SU-DHL-6 (cell line): ENCODE measurements around the gene NCKIPSD.
"Not testable (repeated sequence)": the region's sequence is repeated elsewhere in the genome, so short reads cannot be mapped to it uniquely, and the experiment has no call there.

Source experiments
- H2AFZ ChIP-seq: fragments of 200-600 bp; sonication (generic); 2 replicates; pipeline ENCODE4 v1.6.1; 2014; ENCODE audit warnings: low read depth, mild to moderate bottlenecking, moderate library complexity, mixed read lengths, antibody characterized with exemption, low read length; ENCODE audit not compliant: severe bottlenecking
- H3F3A ChIP-seq: fragments of 200-600 bp; shearing (Covaris generic); 2 replicates; pipeline ENCODE4 v1.6.0; 2016; ENCODE audit warnings: antibody characterized with exemption, mild to moderate bottlenecking; ENCODE audit not compliant: insufficient read depth
- H3K27ac ChIP-seq: fragments of 200-600 bp; sonication (generic); 2 replicates; pipeline ENCODE4 v1.5.1; 2016; ENCODE audit warnings: low read depth, mild to moderate bottlenecking, low read length, moderate library complexity, mixed read lengths
- H3K27me3 ChIP-seq: fragments of 200-600 bp; sonication (generic), shearing (Covaris generic); 2 replicates; pipeline ENCODE4 v1.6.0; 2014; ENCODE audit warnings: mild to moderate bottlenecking, low read length
- H3K36me3 ChIP-seq: fragments of 200-600 bp; sonication (generic); 2 replicates; pipeline ENCODE4 v1.6.1; 2014; ENCODE audit warnings: mild to moderate bottlenecking, low read length, mixed read lengths
- H3K4me2 ChIP-seq: fragments of 300-600, 200-600 bp; shearing (Covaris generic), sonication (generic); 2 replicates; pipeline ENCODE4 v1.6.0; 2014; ENCODE audit warnings: low read length, low read depth, mild to moderate bottlenecking; ENCODE audit not compliant: poor library complexity, severe bottlenecking
- H3K4me3 ChIP-seq: fragments of 200-600 bp; sonication (generic); 2 replicates; pipeline ENCODE4 v1.5.1; 2014; ENCODE audit warnings: antibody characterized with exemption, low read length, mild to moderate bottlenecking, mixed read lengths; ENCODE audit not compliant: insufficient read depth, poor library complexity, severe bottlenecking
- H3K79me2 ChIP-seq: fragments of 200-600 bp; sonication (generic); 2 replicates; pipeline ENCODE4 v1.6.1; 2014; ENCODE audit warnings: mild to moderate bottlenecking, low read length, moderate library complexity; ENCODE audit not compliant: insufficient read depth
- H3K9ac ChIP-seq: fragments of 200-600 bp; sonication (generic); 2 replicates; pipeline ENCODE4 v1.7.0; 2014; ENCODE audit warnings: mild to moderate bottlenecking, low read length
- H3K9me2 ChIP-seq: fragments of 200-600 bp; sonication (generic); replicated peaks from 2 replicates; pipeline ENCODE4 v1.6.1; 2014; ENCODE audit warnings: low read length; ENCODE audit not compliant: insufficient read depth
- H3K9me3 ChIP-seq: fragments of 200-600 bp; sonication (generic); 2 replicates; pipeline ENCODE4 v1.6.1; 2014; ENCODE audit warnings: low read length, mixed read lengths; ENCODE audit not compliant: insufficient read depth
- H4K20me1 ChIP-seq: fragments of 200-600 bp; sonication (generic); 2 replicates; pipeline ENCODE4 v1.6.1; 2014; ENCODE audit warnings: low read depth, mild to moderate bottlenecking, antibody characterized with exemption, low read length, moderate library complexity, mixed read lengths
- EZH2phosphoT487 ChIP-seq: fragments of 200-600 bp; sonication (generic), shearing (Covaris generic); conservative IDR thresholded peaks from 2 replicates; pipeline ENCODE4 v1.6.1; 2018; ENCODE audit warnings: mild to moderate bottlenecking, antibody characterized with exemption, low read length, moderate library complexity, mixed read lengths
- TF ChIP-seq, protein P1 (sequence below): fragments of 200-600 bp; sonication (generic); IDR thresholded peaks from one replicate; pipeline ENCODE4 v1.5.1; 2017; ENCODE audit warnings: antibody characterized with exemption, mild to moderate bottlenecking, low read length, moderate library complexity; ENCODE audit not compliant: insufficient read depth, poor library complexity, severe bottlenecking

Gene NCKIPSD

DNA sequence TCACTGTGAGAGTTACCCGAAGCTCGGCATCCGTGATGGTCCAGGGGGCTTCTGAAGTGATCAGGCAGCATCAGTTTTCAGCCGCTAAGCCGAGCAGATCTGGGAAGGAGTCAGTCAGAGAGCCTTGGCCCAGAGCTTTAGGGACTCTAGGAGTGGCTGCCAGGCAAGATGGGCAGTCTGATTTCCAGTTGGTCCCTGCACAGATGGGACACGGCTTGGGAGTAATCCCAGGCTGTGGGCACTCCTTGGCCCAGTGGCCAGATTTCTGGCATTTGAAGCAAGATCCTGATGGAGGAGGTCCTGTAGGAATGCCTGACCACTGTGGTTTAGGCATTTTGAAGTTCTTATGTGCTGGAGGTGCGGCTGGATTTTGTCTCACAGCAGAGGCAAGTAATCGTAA, 41.8 kb upstream of the NCKIPSD start:
- no peak overlapping the region for H3K4me3 ChIP-seq
- H3K27me3 ChIP-seq = no peaks in the 10 kb centered on the region
- H3K9ac ChIP-seq = no peak overlapping the region
- no peaks in the 10 kb centered on the region for H3K36me3 ChIP-seq
- H3F3A ChIP-seq = no peaks in the 10 kb centered on the region
- H3K4me2 ChIP-seq = no peak overlapping the region
- H4K20me1 ChIP-seq = no peaks in the 10 kb centered on the region
- H2AFZ ChIP-seq = no peak overlapping the region
- no peaks in the 10 kb centered on the region for H3K9me2 ChIP-seq
- no peaks in the 10 kb centered on the region for H3K9me3 ChIP-seq
- H3K79me2 ChIP-seq = no peaks in the 10 kb centered on the region
- H3K27ac ChIP-seq = no peak overlapping the region
- no peak for TF ChIP-seq EZH2phosphoT487
- TF ChIP-seq, protein P1, sequence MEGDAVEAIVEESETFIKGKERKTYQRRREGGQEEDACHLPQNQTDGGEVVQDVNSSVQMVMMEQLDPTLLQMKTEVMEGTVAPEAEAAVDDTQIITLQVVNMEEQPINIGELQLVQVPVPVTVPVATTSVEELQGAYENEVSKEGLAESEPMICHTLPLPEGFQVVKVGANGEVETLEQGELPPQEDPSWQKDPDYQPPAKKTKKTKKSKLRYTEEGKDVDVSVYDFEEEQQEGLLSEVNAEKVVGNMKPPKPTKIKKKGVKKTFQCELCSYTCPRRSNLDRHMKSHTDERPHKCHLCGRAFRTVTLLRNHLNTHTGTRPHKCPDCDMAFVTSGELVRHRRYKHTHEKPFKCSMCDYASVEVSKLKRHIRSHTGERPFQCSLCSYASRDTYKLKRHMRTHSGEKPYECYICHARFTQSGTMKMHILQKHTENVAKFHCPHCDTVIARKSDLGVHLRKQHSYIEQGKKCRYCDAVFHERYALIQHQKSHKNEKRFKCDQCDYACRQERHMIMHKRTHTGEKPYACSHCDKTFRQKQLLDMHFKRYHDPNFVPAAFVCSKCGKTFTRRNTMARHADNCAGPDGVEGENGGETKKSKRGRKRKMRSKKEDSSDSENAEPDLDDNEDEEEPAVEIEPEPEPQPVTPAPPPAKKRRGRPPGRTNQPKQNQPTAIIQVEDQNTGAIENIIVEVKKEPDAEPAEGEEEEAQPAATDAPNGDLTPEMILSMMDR = no peak

DNA sequence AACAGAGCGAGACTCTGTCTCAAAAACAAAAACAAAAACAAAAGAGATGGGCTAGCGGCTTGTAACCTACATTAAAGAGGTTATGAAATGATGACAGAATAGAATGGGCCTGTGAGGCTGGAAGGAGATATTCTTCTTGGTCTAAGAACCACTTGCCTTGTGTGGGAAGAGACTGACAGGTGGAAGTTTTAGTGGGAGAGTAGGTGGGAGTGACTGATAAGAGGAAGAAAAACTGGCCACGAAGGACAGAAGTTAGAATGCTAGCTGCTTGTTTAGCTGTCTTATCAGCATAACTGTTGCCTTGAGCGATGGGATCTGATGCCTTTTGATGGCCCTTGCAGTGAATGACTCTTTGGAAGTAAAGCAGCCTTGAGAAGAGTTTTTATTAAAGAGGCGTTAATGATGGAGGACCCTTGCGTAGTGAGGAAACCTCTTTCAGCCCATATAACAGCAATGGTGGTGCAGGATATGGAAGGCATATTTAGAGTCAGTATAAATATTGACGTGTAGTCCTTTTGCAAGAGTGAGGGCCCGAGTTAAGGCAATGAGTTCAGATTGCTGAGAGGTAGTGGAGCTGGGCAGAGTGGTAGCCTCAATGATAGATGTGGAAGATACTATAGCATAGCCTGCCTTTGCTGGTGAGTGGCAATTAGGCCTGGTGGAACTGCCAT, 39.6 kb upstream of the NCKIPSD start:
- not testable (repeated sequence) for H3K36me3 ChIP-seq, H3K4me3 ChIP-seq, H2AFZ ChIP-seq, H3K9ac ChIP-seq, H3K27me3 ChIP-seq, H3F3A ChIP-seq, H4K20me1 ChIP-seq, H3K79me2 ChIP-seq, H3K4me2 ChIP-seq, H3K27ac ChIP-seq, H3K9me3 ChIP-seq, H3K9me2 ChIP-seq

DNA sequence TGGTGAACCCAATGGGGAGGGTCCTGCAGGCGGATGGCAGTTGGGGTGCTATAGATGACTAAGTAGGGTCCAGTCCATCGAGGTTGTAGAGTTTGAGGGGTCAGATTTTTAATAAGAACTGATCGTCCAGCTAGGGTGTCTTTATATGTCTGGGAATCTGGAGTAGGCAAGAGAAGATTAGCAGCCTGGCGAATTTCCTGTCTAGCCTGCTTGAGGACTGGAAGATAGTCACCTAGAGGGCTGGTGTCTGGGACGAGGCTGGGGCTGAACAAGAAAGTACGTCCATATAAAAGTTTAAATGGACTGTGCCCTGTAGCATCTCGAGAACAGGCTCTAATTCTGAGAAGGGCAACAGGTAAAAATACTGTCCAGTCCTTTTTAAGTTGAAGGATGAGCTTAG, 38.0 kb upstream of the NCKIPSD start:
- H3K4me3 ChIP-seq = no peak overlapping the region
- H3K9me2 ChIP-seq = no peaks in the 10 kb centered on the region
- H3K9ac ChIP-seq = no peak overlapping the region
- no peak for TF ChIP-seq EZH2phosphoT487
- TF ChIP-seq, protein P1 = no peak
- no peaks in the 10 kb centered on the region for H3F3A ChIP-seq
- H3K9me3 ChIP-seq = no peaks in the 10 kb centered on the region
- H3K27ac ChIP-seq = no peak overlapping the region
- no peak overlapping the region for H2AFZ ChIP-seq
- H3K79me2 ChIP-seq = no peaks in the 10 kb centered on the region
- no peaks in the 10 kb centered on the region for H3K27me3 ChIP-seq
- H3K4me2 ChIP-seq = no peak overlapping the region
- H3K36me3 ChIP-seq = no peaks in the 10 kb centered on the region
- no peaks in the 10 kb centered on the region for H4K20me1 ChIP-seq

DNA sequence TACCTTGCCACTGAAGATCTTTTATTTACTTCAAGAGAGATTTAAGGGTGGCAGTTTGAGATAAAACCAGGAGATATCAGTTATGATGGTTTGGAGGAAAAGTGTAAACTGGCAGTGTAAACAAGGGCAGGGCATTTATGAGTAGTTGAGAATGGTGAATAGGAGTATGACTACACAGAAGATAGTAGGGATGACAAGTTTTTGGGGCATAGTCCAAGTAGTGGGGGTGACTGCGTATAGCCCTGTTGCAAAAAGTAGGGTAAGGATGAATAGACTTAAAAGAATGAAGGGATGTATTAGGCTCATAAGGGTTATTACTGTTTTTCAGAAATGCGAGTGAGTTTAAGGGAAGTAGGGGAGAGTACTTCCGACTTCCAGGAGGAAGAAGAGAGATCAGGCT, 37.6 kb upstream of the NCKIPSD start:
- not testable (repeated sequence) for H3K4me2 ChIP-seq, H2AFZ ChIP-seq

More for the DNA sequence above, 37.6 kb upstream of the NCKIPSD start:
- H4K20me1 ChIP-seq, H3K9me3 ChIP-seq, H3K4me3 ChIP-seq, H3K9ac ChIP-seq, H3K27ac ChIP-seq, H3K79me2 ChIP-seq, H3F3A ChIP-seq, H3K9me2 ChIP-seq, H3K27me3 ChIP-seq, H3K36me3 ChIP-seq: not testable (repeated sequence)
